ENCODE results near the gene ZNF74. TPM values are rescaled to one million over a fixed set of nuclear protein-coding genes. Genes with fewer than 3 reads are reported as not detected.
A peak's percentile ranks its signal among the peaks of the same experiment; 100 is the strongest.

Gene ZNF74
- total RNA-seq, 2 experiments from 2014 or later: 6.5 to 10.3 TPM

GRCh38 chr22:20392983-20393704 lies 807 bp upstream of the ZNF74 start:
- Mint-ChIP-seq H3K27me3 (no peaks in the 10 kb centered on the region), H3K36me3 (ENCODE audit: low read depth) (peaks cover 2% of the 10 kb centered on the region), H3K9me3 (ENCODE audit: low read depth) (no peaks in the 10 kb centered on the region), H3K4me3 (peak overlapping the region; percentile 77), H3K4me1 (peaks cover 23% of the 10 kb centered on the region), H3K27ac (peak overlapping the region; percentile 86)
- ChIA-PET CTCF (interaction anchor here (0.8 to 1.1 kb wide), 2 partner anchors 11 to 30 kb away, joined by 3 read pairs; no protein-coding TSS in a partner anchor), POLR2A (interaction anchor here (1.9 kb wide), 1 partner anchor 70 kb away, joined by 4 read pairs; no protein-coding TSS in a partner anchor)
- DNase-seq: no peak
- ATAC-seq: peak; percentile 3
- intact Hi-C loops (cut with DNase I, micrococcal nuclease): no loop called here

GRCh38 chr22:20395181-20395906 lies 1.4 kb downstream of the ZNF74 start:
- ChIA-PET CTCF (interaction anchor here (0.7 to 1.3 kb wide), 3 partner anchors 9 to 23 kb away, joined by 3 to 5 read pairs (median 3); no protein-coding TSS in a partner anchor), POLR2A (no interaction called here)
- Mint-ChIP-seq H3K27me3 (no peaks in the 10 kb centered on the region), H3K36me3 (ENCODE audit: low read depth) (peaks cover 2% of the 10 kb centered on the region), H3K4me3 (peak overlapping the region; percentile 77), H3K9me3 (ENCODE audit: low read depth) (no peaks in the 10 kb centered on the region), H3K27ac (peak overlapping the region; percentile 61), H3K4me1 (peaks cover 26% of the 10 kb centered on the region)
- intact Hi-C loops (cut with DNase I, micrococcal nuclease): no loop called here
- no peak for DNase-seq
- ATAC-seq: no peak

- H3K4me1 Mint-ChIP-seq: peaks cover 26% of the 10 kb centered on the region
- peak overlapping the region; percentile 77 for H3K4me3 Mint-ChIP-seq
- no peak overlapping the region for H3K27ac Mint-ChIP-seq
- no peak for ATAC-seq
- ChIA-PET POLR2A (no interaction called here), CTCF (interaction anchor here (1.3 kb wide), 1 partner anchor 8 kb away, joined by 3 read pairs; no protein-coding TSS in a partner anchor)
- intact Hi-C loops (cut with DNase I, micrococcal nuclease): no loop called here
- no peak for DNase-seq
- H3K27me3 Mint-ChIP-seq: no peaks in the 10 kb centered on the region
- H3K36me3 Mint-ChIP-seq (ENCODE audit: low read depth): peaks cover 2% of the 10 kb centered on the region
- no peaks in the 10 kb centered on the region for H3K9me3 Mint-ChIP-seq (ENCODE audit: low read depth)
Measured at GRCh38 chr22:20395907-20396287, 1.9 kb downstream of the ZNF74 start.

- ChIA-PET CTCF (interaction anchor here (1.3 kb wide), 1 partner anchor 8 kb away, joined by 3 read pairs; no protein-coding TSS in a partner anchor), POLR2A (no interaction called here)
- DNase-seq (no peak), ATAC-seq (no peak)
- H3K36me3 Mint-ChIP-seq (ENCODE audit: low read depth): peaks cover 4% of the 10 kb centered on the region
- H3K27me3 Mint-ChIP-seq: no peaks in the 10 kb centered on the region
- intact Hi-C loops (cut with DNase I, micrococcal nuclease): no loop called here
- peaks cover 26% of the 10 kb centered on the region for H3K4me1 Mint-ChIP-seq
- H3K27ac Mint-ChIP-seq: no peak overlapping the region
- no peak overlapping the region for H3K4me3 Mint-ChIP-seq
- H3K9me3 Mint-ChIP-seq (ENCODE audit: low read depth): no peaks in the 10 kb centered on the region
Measured at GRCh38 chr22:20396639-20397038, 2.7 kb downstream of the ZNF74 start.

- ATAC-seq: no peak
- ChIA-PET CTCF (no interaction called here), POLR2A (interaction anchor here (0.7 kb wide), 1 partner anchor 10 kb away, joined by 4 read pairs; no protein-coding TSS in a partner anchor)
- Mint-ChIP-seq H3K27ac (no peak overlapping the region), H3K9me3 (ENCODE audit: low read depth) (no peaks in the 10 kb centered on the region), H3K4me3 (no peak overlapping the region), H3K36me3 (ENCODE audit: low read depth) (peaks cover 7% of the 10 kb centered on the region), H3K27me3 (no peaks in the 10 kb centered on the region), H3K4me1 (peaks cover 26% of the 10 kb centered on the region)
- intact Hi-C loops (cut with DNase I, micrococcal nuclease): no loop called here
- no peak for DNase-seq
Measured at GRCh38 chr22:20397498-20397897, 3.5 kb downstream of the ZNF74 start.

- peaks cover 26% of the 10 kb centered on the region for H3K4me1 Mint-ChIP-seq
- no peak for DNase-seq
- no peak overlapping the region for H3K27ac Mint-ChIP-seq
- no peak overlapping the region for H3K4me3 Mint-ChIP-seq
- no peak for ATAC-seq
- POLR2A ChIA-PET: no interaction called here
- H3K36me3 Mint-ChIP-seq (ENCODE audit: low read depth): peaks cover 12% of the 10 kb centered on the region
- CTCF ChIA-PET: interaction anchor here (0.6 kb wide), 2 partner anchors 9 to 15 kb away, joined by 3 read pairs; no protein-coding TSS in a partner anchor
- H3K27me3 Mint-ChIP-seq: no peaks in the 10 kb centered on the region
- intact Hi-C loops (cut with DNase I, micrococcal nuclease): no loop called here
- no peaks in the 10 kb centered on the region for H3K9me3 Mint-ChIP-seq (ENCODE audit: low read depth)
Measured at GRCh38 chr22:20398420-20398819, 4.5 kb downstream of the ZNF74 start.

- Mint-ChIP-seq H3K4me3 (no peak overlapping the region), H3K27ac (no peak overlapping the region), H3K36me3 (ENCODE audit: low read depth) (peaks cover 18% of the 10 kb centered on the region), H3K4me1 (peaks cover 22% of the 10 kb centered on the region), H3K9me3 (ENCODE audit: low read depth) (no peaks in the 10 kb centered on the region), H3K27me3 (no peaks in the 10 kb centered on the region)
- CTCF ChIA-PET: no interaction called here
- ATAC-seq (no peak), DNase-seq (no peak)
- intact Hi-C loops (cut with DNase I, micrococcal nuclease): no loop called here
- POLR2A ChIA-PET: no interaction called here
Measured at GRCh38 chr22:20399866-20400605, 6.1 kb downstream of the ZNF74 start.

GRCh38 chr22:20400606-20401375 lies 6.8 kb downstream of the ZNF74 start:
- ChIA-PET POLR2A (no interaction called here), CTCF (no interaction called here)
- H3K9me3 Mint-ChIP-seq (ENCODE audit: low read depth): no peaks in the 10 kb centered on the region
- H3K4me1 Mint-ChIP-seq: peaks cover 15% of the 10 kb centered on the region
- H3K27ac Mint-ChIP-seq: no peak overlapping the region
- ATAC-seq: no peak
- intact Hi-C loops (cut with DNase I, micrococcal nuclease): no loop called here
- H3K27me3 Mint-ChIP-seq: no peaks in the 10 kb centered on the region
- no peak for DNase-seq
- peaks cover 19% of the 10 kb centered on the region for H3K36me3 Mint-ChIP-seq (ENCODE audit: low read depth)
- H3K4me3 Mint-ChIP-seq: no peak overlapping the region

- no peaks in the 10 kb centered on the region for H3K27me3 Mint-ChIP-seq
- no peak overlapping the region for H3K27ac Mint-ChIP-seq
- intact Hi-C loops (cut with DNase I, micrococcal nuclease): no loop called here
- CTCF ChIA-PET: no interaction called here
- H3K4me3 Mint-ChIP-seq: no peak overlapping the region
- peaks cover 9% of the 10 kb centered on the region for H3K4me1 Mint-ChIP-seq
- H3K9me3 Mint-ChIP-seq (ENCODE audit: low read depth): no peaks in the 10 kb centered on the region
- POLR2A ChIA-PET: no interaction called here
- ATAC-seq (no peak), DNase-seq (no peak)
- peaks cover 21% of the 10 kb centered on the region for H3K36me3 Mint-ChIP-seq (ENCODE audit: low read depth)
Measured at GRCh38 chr22:20401376-20402014, 7.5 kb downstream of the ZNF74 start.

- no peak overlapping the region for H3K27ac Mint-ChIP-seq
- peaks cover 3% of the 10 kb centered on the region for H3K4me1 Mint-ChIP-seq
- H3K9me3 Mint-ChIP-seq (ENCODE audit: low read depth): no peaks in the 10 kb centered on the region
- ATAC-seq: no peak
- no peak for DNase-seq
- no peak overlapping the region for H3K4me3 Mint-ChIP-seq
- CTCF ChIA-PET: interaction anchor here (1.3 to 1.7 kb wide), 2 partner anchors 7 to 15 kb away, joined by 3 to 4 read pairs; no protein-coding TSS in a partner anchor
- no peaks in the 10 kb centered on the region for H3K27me3 Mint-ChIP-seq
- H3K36me3 Mint-ChIP-seq (ENCODE audit: low read depth): peaks cover 25% of the 10 kb centered on the region
- intact Hi-C loops (cut with DNase I, micrococcal nuclease): no loop called here
- POLR2A ChIA-PET: no interaction called here
Measured at GRCh38 chr22:20402960-20403778, 9.2 kb downstream of the ZNF74 start.

All from activated CD4-positive, alpha-beta T cell treated with anti-CD3 and anti-CD28 coated beads for 36 hours (primary cell).